Heart left ventricle (tissue), 16 donors: ENCODE data around the gene NVL. TPM values are rescaled to one million over a fixed set of nuclear protein-coding genes. Genes with fewer than 3 reads are reported as not detected.

Experiments
- ATAC-seq, 4 donors: fragments of 200-7000 bp; cut with Tn5 transposase; one replicate each; pipeline ENCODE4 v1.9.1; 2020 to 2022; ENCODE audit warnings: moderate library complexity in 4 of 4, mild to moderate bottlenecking in 3 of 4, moderate number of reproducible peaks in 1 of 4
- DNase-seq, 5 donors: peaks; one replicate each; pipeline ENCODE4 v3.0.0-alpha.2; 2020
- H3K27ac ChIP-seq, 12 donors: fragments of 200-600 bp; sonication (generic) in 4 of 12; one replicate each; pipeline versions ENCODE4 v1.5.0 to v1.8.0; 2016 to 2022; ENCODE audit warnings: mild to moderate bottlenecking in 2 of 12
- H3K27me3 ChIP-seq, 9 donors: fragments of 200-600 bp; sonication (generic) in 2 of 9; one replicate each; pipeline versions ENCODE4 v1.5.1 to v1.8.0; 2016 to 2022; ENCODE audit warnings: mild to moderate bottlenecking in 3 of 9
- H3K36me3 ChIP-seq, 9 donors: fragments of 200-600 bp; sonication (generic) in 2 of 9; one replicate each; pipeline versions ENCODE4 v1.5.0 to v1.8.0; 2018 to 2022; ENCODE audit warnings: mild to moderate bottlenecking in 2 of 9
- H3K4me1 ChIP-seq, 12 donors: fragments of 200-600 bp; sonication (generic) in 4 of 12; one replicate each; pipeline versions ENCODE4 v1.5.0 to v1.8.0; 2016 to 2022; ENCODE audit warnings: mild to moderate bottlenecking in 3 of 12
- H3K4me3 ChIP-seq, 12 donors: fragments of 200-600 bp; sonication (generic) in 4 of 12; one replicate each; pipeline versions ENCODE4 v1.5.0 to v1.8.0; 2017 to 2022; ENCODE audit warnings: mild to moderate bottlenecking in 9 of 12, moderate library complexity in 4 of 12
- H3K9me3 ChIP-seq, 12 donors: fragments of 200-600 bp; sonication (generic) in 4 of 12; one replicate each; pipeline versions ENCODE4 v1.5.0 to v1.8.0; 2016 to 2022; ENCODE audit warnings: mild to moderate bottlenecking in 1 of 12
- CTCF ChIP-seq, 12 donors: fragments of 200-600 bp; sonication (generic) in 4 of 12; IDR thresholded peaks; one replicate each; pipeline versions ENCODE4 v1.5.0 to v1.8.0; 2018 to 2022; ENCODE audit warnings: antibody characterized with exemption in 12 of 12, mild to moderate bottlenecking in 5 of 12
- POLR2A ChIP-seq, 2 donors: fragments of 450-650 bp; IDR thresholded peaks; one replicate each; pipeline ENCODE4 v1.6.1; 2017; ENCODE audit warnings: antibody characterized with exemption in 2 of 2, mild to moderate bottlenecking in 2 of 2, moderate library complexity in 2 of 2
- WGBS, 4 donors: extraction: QIAGEN DNeasy Blood & Tissue Kit in 2 of 4; methylation state at CpG; one replicate each; pipeline versions ENCODE4 v1.1.5 to v1.1.7; 2013 to 2018; 5-methylcytosine and 5-hydroxymethylcytosine counted together
- intact Hi-C, 10 donors: fragments of 100-400 bp; cut with DNase I; formaldehyde crosslinking; loops; one replicate each; pipeline versions ENCODE4 v1.11.1 to v1.14.2; 2022
- microRNA-seq, 4 donors: library from miRNA; unstranded; fragments of <30 nt; microRNA quantifications; one replicate each; pipeline versions ENCODE4 to v1.2.0, GENCODE V29; 2017 to 2020
- polyA plus RNA-seq, 2 donors: library from polyadenylated mRNA; stranded (reverse); fragments of 200-250 nt; gene quantifications; one replicate each; pipeline ENCODE4 v1.2.3, GENCODE V29; 2013
- total RNA-seq, 9 donors: library from RNA; depleted of rRNA in 2 of 9; stranded (reverse); fragments of >200 nt in 2 of 9; fragmentation: NEBNext Ultra II Directional in 3 of 9; extraction: Animal tissue kit (Norgen Biotek cat#: 25700) in 3 of 9; gene quantifications; one replicate each; pipeline versions ENCODE4 v1.1.0 to v1.2.4, GENCODE V29; 2016 to 2023
- donor health status: ischemic (EF 13 %, LVEDD 7.1; RV severe dilation, severe dysfunction).
- donor health status: healthy with polysubstance abuse.
- donor health status: DM: no; HTN: yes; CAD: no.
- donor health status: DM: no; HTN: no; CAD: no.
- donor health status: ischemic (EF 25% LVEDD 6.9; RV normal size, moderate dysfunction).
- donor health status: ischemic (EF 25% LVEDD 5.7; RV mildly dilated, moderate dysfunction).
- donor health status: healthy.
- donor health status: DM: yes; HTN: yes; CAD: no.
- donor health status: ischemic (EF 35%, LVEDD 5.7; RV mildly dilated, moderate dysfunction).
- donor health status: nonischemic (EF 11% LVEDD 7.7; RV severe dilation, severe dysfunction).
- donor health status: DM: yes; HTN: yes; CAD: no.
- donor health status: PGD.
- donor health status: ischemic (EF 29% LVEDD 5.4; RV normal size, mild dysfunction).
- donor health status: nonischemic (EF 23%, LVEDD 6.1; RV moderate dilation, normal function).

Gene NVL
- total and polyA plus RNA-seq, 11 donors = 4.8 to 14.8 (median 9.3) TPM

- no peak overlapping the region for H3K4me3 ChIP-seq
- peaks cover 0 to 3% (median 0%) of the 10 kb centered on the region in 9 donors for H3K36me3 ChIP-seq
- no peaks in the 10 kb centered on the region for H3K9me3 ChIP-seq
- H3K4me1 ChIP-seq = peaks cover 0 to 29% (median 18%) of the 10 kb centered on the region in 12 donors
- intact Hi-C loops = loop anchor here in 3 of 10 donors (5.0 to 10.0 kb wide), 3 partner anchors 144 to 154 kb away; partner anchors contain the start of gene NVL (in 2 of the 3)
- no peaks in the 10 kb centered on the region for H3K27me3 ChIP-seq
- WGBS, 4 donors = 90 to 94% (median 91%) methylated on average over 11 of the region's 11 CpGs
- TF ChIP-seq CTCF (IDR thresholded peaks at IDR 0.05) (no peak), POLR2A (IDR thresholded peaks at IDR 0.05) (no peak)
- no peak for ATAC-seq
- no peak for DNase-seq
- no peak overlapping the region for H3K27ac ChIP-seq
Measured at GRCh38 chr1:224180783-224181452, 149.1 kb downstream of the NVL start.

DNA sequence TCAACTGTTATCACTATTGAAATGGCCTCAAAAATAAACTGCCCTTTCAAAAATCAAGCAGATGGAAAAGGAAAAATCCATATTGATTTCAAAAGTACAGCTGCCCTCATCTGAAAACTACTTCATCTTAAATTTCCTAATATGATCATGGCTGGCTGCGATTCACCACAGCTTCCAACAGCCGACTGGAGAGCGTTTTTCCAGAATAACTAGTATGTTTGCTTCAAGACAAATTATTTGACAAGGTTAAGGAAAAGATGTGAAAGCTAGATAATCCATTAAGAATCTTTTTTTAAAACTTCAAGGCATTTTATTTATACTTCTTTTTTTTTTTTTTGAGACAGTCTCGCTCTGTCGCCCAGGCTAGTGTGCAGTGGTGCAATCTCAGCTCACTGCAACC is 151.1 kb downstream of the NVL start:
- no peak overlapping the region for H3K4me3 ChIP-seq
- no peaks in the 10 kb centered on the region for H3K27me3 ChIP-seq
- H3K9me3 ChIP-seq = no peaks in the 10 kb centered on the region
- no peak overlapping the region for H3K27ac ChIP-seq
- peaks cover 0 to 15% (median 5%) of the 10 kb centered on the region in 12 donors for H3K4me1 ChIP-seq
- no peak for TF ChIP-seq CTCF (IDR thresholded peaks at IDR 0.05)
- TF ChIP-seq POLR2A (IDR thresholded peaks at IDR 0.05) = no peak
- 95 to 97% (median 96%) methylated on average over 5 of the region's 5 CpGs for WGBS, 4 donors
- intact Hi-C loops = no loop called here
- no peak for DNase-seq
- no peak for ATAC-seq
- H3K36me3 ChIP-seq = no peaks in the 10 kb centered on the region

DNA sequence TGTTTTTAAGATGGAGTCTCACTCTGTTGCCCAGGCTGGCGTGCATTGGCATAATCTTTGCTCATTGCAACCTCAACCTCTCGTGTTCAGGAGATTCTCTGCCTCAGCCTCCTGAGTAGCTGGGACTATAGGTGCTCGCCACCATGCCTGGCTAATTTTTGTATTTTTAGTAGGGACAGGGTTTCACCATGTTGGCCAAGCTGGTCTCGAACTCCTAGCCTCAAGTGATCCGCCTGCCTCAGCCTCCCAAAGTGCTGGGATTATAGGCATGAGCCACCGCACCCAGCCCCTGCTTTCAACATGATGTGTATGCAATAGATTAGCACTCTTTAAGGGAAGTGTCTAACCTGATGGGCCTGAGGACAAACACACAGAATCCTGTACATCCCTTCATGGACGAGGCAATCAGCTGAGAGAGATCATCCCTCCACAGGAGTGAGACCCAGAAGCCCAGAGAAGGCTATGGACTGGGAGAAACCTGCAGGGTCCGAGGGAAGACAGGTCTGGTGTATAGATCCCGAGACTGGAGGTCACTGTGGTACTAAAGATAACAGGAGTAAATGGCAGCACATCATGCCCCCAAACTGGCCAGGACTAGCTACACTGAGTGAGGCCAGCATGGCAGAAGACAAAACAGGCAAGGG is 152.5 kb downstream of the NVL start:
- DNase-seq = no peak
- TF ChIP-seq POLR2A (IDR thresholded peaks at IDR 0.05) = no peak
- TF ChIP-seq CTCF (IDR thresholded peaks at IDR 0.05) = no peak
- Histone ChIP-seq H3K27ac (no peak overlapping the region), H3K27me3 (no peaks in the 10 kb centered on the region), H3K36me3 (no peaks in the 10 kb centered on the region), H3K9me3 (no peaks in the 10 kb centered on the region), H3K4me1 (peaks cover 0 to 11% (median 2%) of the 10 kb centered on the region in 12 donors), H3K4me3 (no peak overlapping the region)
- ATAC-seq = no peak
- 91 to 93% (median 92%) methylated on average over 9 of the region's 9 CpGs for WGBS, 4 donors
- intact Hi-C loops = no loop called here

Small RNA genes within 50 kb of the gene (microRNA-seq; reads per million reads assigned to microRNA genes)
- 0.60 to 5.7 (median 2.5) reads per million in 4 donors for gene MIR320B2

Other genes starting within 250 kb of the NVL start
- 10 to 100 TPM; 17.0 to 24.5 (median 19.3) TPM for gene FBXO28, start 216.1 kb downstream of the NVL start, total RNA-seq
- gene FBXO28, start 216.1 kb downstream of the NVL start, polyA plus RNA-seq = 10 to 100 TPM in 1 of 2 donors, 1 to 10 TPM in 1; 5.4 to 13.1 TPM
- gene DEGS1, start 146.9 kb downstream of the NVL start, total RNA-seq = 10 to 100 TPM; 35.8 to 75.2 (median 46.3) TPM
- 10 to 100 TPM; 40.9 to 54.5 TPM for gene DEGS1, start 146.9 kb downstream of the NVL start, polyA plus RNA-seq
- 10 to 100 TPM; 15.7 to 48.6 (median 31.2) TPM for gene CNIH4, start 26.7 kb upstream of the NVL start, total RNA-seq
- gene CNIH4, start 26.7 kb upstream of the NVL start, polyA plus RNA-seq = 10 to 100 TPM; 52.2 to 84.6 TPM
- gene WDR26, start 104.6 kb upstream of the NVL start, total RNA-seq = 10 to 100 TPM; 44.3 to 83.8 (median 64.2) TPM
- gene WDR26, start 104.6 kb upstream of the NVL start, polyA plus RNA-seq = 10 to 100 TPM; 20.2 to 28.7 TPM